Tongue (tissue), 2 donors: ENCODE results near the gene STX3. TPM values are rescaled to one million over a fixed set of nuclear protein-coding genes. Genes with fewer than 3 reads are reported as not detected.
A peak's percentile ranks its signal among the peaks of the same experiment; 100 is the strongest.
"Not testable (repeated sequence)": the region's sequence is repeated elsewhere in the genome, so short reads cannot be mapped to it uniquely, and the experiment has no call there.

ENCODE experiments used
- DNase-seq: peaks from one replicate; pipeline ENCODE4 v3.0.0-alpha.2; 2015
- total RNA-seq: library from RNA; depleted of rRNA; stranded (reverse); fragments of >200 nt; gene quantifications from one replicate; pipeline ENCODE4 v1.2.3, GENCODE V29; 2014

The STX3 gene
- total RNA-seq, 1 donor from 2014 or later, result 11.4 TPM

GRCh38 chr11:59791639-59792038 is 36.5 kb downstream of the STX3 start:
- DNase-seq, result no peak

- DNase-seq, result no peak
These were observed 37.3 kb downstream of the STX3 start for GRCh38 chr11:59792507-59792906.

- DNase-seq, result no peak
These were observed 39.2 kb downstream of the STX3 start for GRCh38 chr11:59794417-59794816.

- no peak for DNase-seq
These were observed 45.3 kb downstream of the STX3 start for GRCh38 chr11:59800390-59801025.

GRCh38 chr11:59801160-59801706 is 46.1 kb downstream of the STX3 start:
- peak; percentile 15 for DNase-seq

- no peak for DNase-seq
These were observed 46.9 kb downstream of the STX3 start for GRCh38 chr11:59801981-59802638.

GRCh38 chr11:59802639-59803176 is 47.5 kb downstream of the STX3 start:
- DNase-seq, result peak; percentile 74

- DNase-seq, result no peak
These were observed 48.9 kb downstream of the STX3 start for GRCh38 chr11:59804061-59804460.

GRCh38 chr11:59807047-59807610 is 52.0 kb downstream of the STX3 start:
- no peak for DNase-seq

- DNase-seq, result peak; percentile 94
These were observed 55.2 kb downstream of the STX3 start, which contains the start of gene MRPL16 for GRCh38 chr11:59810189-59810910. TSS of gene MRPL16 (minus strand) at chr11:59810778. CDS start at chr11:59810658, 120 bp downstream.

- DNase-seq, result no peak
These were observed 55.7 kb downstream of the STX3 start for GRCh38 chr11:59810911-59811259.

- no peak for DNase-seq
These were observed 57.0 kb downstream of the STX3 start for GRCh38 chr11:59812220-59812619.

- DNase-seq, result no peak
These were observed 58.2 kb downstream of the STX3 start for GRCh38 chr11:59813364-59813763.

GRCh38 chr11:59814021-59814420 is 58.8 kb downstream of the STX3 start:
- DNase-seq, result no peak

- no peak for DNase-seq
These were observed 60.6 kb downstream of the STX3 start for GRCh38 chr11:59815754-59816153.

- not testable (repeated sequence) for DNase-seq
These were observed 61.3 kb downstream of the STX3 start for GRCh38 chr11:59816434-59816833.

GRCh38 chr11:59818572-59818971 is 63.4 kb downstream of the STX3 start:
- DNase-seq, result no peak

- peak; percentile 47 for DNase-seq
These were observed 67.9 kb downstream of the STX3 start for GRCh38 chr11:59822989-59823566.

GRCh38 chr11:59829358-59829757 is 74.2 kb downstream of the STX3 start:
- no peak for DNase-seq

- no peak for DNase-seq
These were observed 78.4 kb downstream of the STX3 start for GRCh38 chr11:59833602-59834001.

- DNase-seq, result no peak
These were observed 84.4 kb downstream of the STX3 start for GRCh38 chr11:59839615-59840014.

GRCh38 chr11:59841514-59841913 is 86.3 kb downstream of the STX3 start:
- no peak for DNase-seq
